ENCODE data around the gene CCDC150. TPM values are rescaled to one million over a fixed set of nuclear protein-coding genes. Genes with fewer than 3 reads are reported as not detected.
A peak's percentile ranks its signal among the peaks of the same experiment; 100 is the strongest.

Gene CCDC150
- total RNA-seq, 1 experiment from 2014 or later = 19.0 TPM

DNA sequence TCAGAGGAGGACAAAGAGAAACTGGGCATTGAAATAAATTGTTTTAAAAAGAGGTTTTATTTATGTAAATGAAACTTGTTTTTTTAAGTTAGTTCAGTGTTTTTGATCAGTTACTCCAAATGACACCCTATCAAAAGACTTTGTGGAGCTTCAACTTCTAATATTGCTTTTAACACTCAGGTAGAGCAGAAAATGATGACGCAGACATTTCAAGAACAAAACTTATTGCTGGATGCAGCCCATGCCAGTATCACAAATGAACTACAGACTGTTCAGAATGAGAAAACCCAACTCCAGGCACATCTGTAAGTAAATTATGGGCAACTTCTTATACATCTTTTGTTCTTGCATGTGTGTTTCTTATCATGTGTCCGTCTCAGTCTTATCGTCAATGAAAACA lies 36.4 kb downstream of the CCDC150 start:
- TF ChIP-seq TCF7L2 (IDR thresholded peaks at IDR 0.05; ENCODE audit: low read depth, low read length) (no peak), REST (IDR thresholded peaks at IDR 0.05; ENCODE audit: insufficient read depth in 1 of 2, low read depth in 2 of 2, low read length in 1 of 2) (no peak), POLR2AphosphoS5 (IDR thresholded peaks at IDR 0.05; ENCODE audit: low read depth, low read length) (no peak)
- intact Hi-C loops (cut with micrococcal nuclease; ENCODE audit: unreplicated experiment) (no loop called here), in situ Hi-C loops (cut with HindIII; ENCODE audit: low pct_unique_long_range_greater_than_20kb, low sequenced_read_pairs) (no loop called here)
- ChIA-PET POLR2A (no interaction called here), CTCF (no interaction called here)
- DNase-seq (ENCODE audit: low read depth, low spot score) = no peak
- no peak overlapping the region for H3K27ac ChIP-seq (ENCODE audit: low read length)
- no peaks in the 10 kb centered on the region; the same call in 1 of the 2 replicates for H3K36me3 ChIP-seq (ENCODE audit: control insufficient read depth, insufficient read depth, low read length)
- no peak for ATAC-seq
- H3K27me3 ChIP-seq (ENCODE audit: control insufficient read depth, insufficient read depth, low read length) = no peaks in the 10 kb centered on the region
- H3K4me1 ChIP-seq (ENCODE audit: control insufficient read depth, insufficient read depth, low read length) = no peaks in the 10 kb centered on the region
- no TSS peak for BruUV-seq (replicated peaks)
- no peak overlapping the region for H3K4me3 ChIP-seq (ENCODE audit: low read depth in 2 of 2, low read length in 2 of 2)
- no peaks in the 10 kb centered on the region for H3K9me3 ChIP-seq (ENCODE audit: control insufficient read depth, insufficient read depth, low read depth, low read length)

GRCh38 chr2:196677404-196677803 lies 37.9 kb downstream of the CCDC150 start:
- BruUV-seq (replicated peaks) = no TSS peak
- peak; percentile 45 for DNase-seq (ENCODE audit: low read depth, low spot score)
- in situ Hi-C loops (cut with HindIII; ENCODE audit: low pct_unique_long_range_greater_than_20kb, low sequenced_read_pairs) = no loop called here
- Histone ChIP-seq H3K27me3 (ENCODE audit: control insufficient read depth, insufficient read depth, low read length) (no peaks in the 10 kb centered on the region), H3K9me3 (ENCODE audit: control insufficient read depth, insufficient read depth, low read depth, low read length) (no peaks in the 10 kb centered on the region), H3K4me1 (ENCODE audit: control insufficient read depth, insufficient read depth, low read length) (no peaks in the 10 kb centered on the region), H3K4me3 (ENCODE audit: low read depth in 2 of 2, low read length in 2 of 2) (no peak overlapping the region), H3K27ac (ENCODE audit: low read length) (no peak overlapping the region), H3K36me3 (ENCODE audit: control insufficient read depth, insufficient read depth, low read length) (no peaks in the 10 kb centered on the region; the same call in 1 of the 2 replicates)
- ChIA-PET CTCF (no interaction called here), POLR2A (interaction anchor here (0.7 kb wide), 1 partner anchor 19 kb away, joined by 3 read pairs; no protein-coding TSS in a partner anchor)
- TF ChIP-seq SIN3A (IDR thresholded peaks at IDR 0.05; ENCODE audit: borderline replicate concordance, insufficient read depth, low read depth, low read length) (no peak), REST (IDR thresholded peaks at IDR 0.05; ENCODE audit: insufficient read depth in 1 of 2, low read depth in 2 of 2, low read length in 1 of 2) (no peak), TCF7L2 (IDR thresholded peaks at IDR 0.05; ENCODE audit: low read depth, low read length) (no peak), POLR2AphosphoS5 (IDR thresholded peaks at IDR 0.05; ENCODE audit: low read depth, low read length) (no peak)
- TF ChIP-seq, protein P1, sequence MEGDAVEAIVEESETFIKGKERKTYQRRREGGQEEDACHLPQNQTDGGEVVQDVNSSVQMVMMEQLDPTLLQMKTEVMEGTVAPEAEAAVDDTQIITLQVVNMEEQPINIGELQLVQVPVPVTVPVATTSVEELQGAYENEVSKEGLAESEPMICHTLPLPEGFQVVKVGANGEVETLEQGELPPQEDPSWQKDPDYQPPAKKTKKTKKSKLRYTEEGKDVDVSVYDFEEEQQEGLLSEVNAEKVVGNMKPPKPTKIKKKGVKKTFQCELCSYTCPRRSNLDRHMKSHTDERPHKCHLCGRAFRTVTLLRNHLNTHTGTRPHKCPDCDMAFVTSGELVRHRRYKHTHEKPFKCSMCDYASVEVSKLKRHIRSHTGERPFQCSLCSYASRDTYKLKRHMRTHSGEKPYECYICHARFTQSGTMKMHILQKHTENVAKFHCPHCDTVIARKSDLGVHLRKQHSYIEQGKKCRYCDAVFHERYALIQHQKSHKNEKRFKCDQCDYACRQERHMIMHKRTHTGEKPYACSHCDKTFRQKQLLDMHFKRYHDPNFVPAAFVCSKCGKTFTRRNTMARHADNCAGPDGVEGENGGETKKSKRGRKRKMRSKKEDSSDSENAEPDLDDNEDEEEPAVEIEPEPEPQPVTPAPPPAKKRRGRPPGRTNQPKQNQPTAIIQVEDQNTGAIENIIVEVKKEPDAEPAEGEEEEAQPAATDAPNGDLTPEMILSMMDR (IDR thresholded peaks at IDR 0.05) = no peak
- peak; percentile 63; the same call in 1 of the 2 replicates for ATAC-seq
- intact Hi-C loops (cut with micrococcal nuclease; ENCODE audit: unreplicated experiment) = no loop called here

All from Panc1 (cell line).